GM19240 (cell line): Measurements from ENCODE around the gene SH2B3.
"Not testable (repeated sequence)": the region's sequence is repeated elsewhere in the genome, so short reads cannot be mapped to it uniquely, and the experiment has no call there.

ENCODE experiments used
- DNase-seq: peaks from one replicate; pipeline ENCODE4 v3.0.0; 2011; ENCODE audit warnings: low spot score; ENCODE audit not compliant: insufficient read length

The SH2B3 gene

DNA sequence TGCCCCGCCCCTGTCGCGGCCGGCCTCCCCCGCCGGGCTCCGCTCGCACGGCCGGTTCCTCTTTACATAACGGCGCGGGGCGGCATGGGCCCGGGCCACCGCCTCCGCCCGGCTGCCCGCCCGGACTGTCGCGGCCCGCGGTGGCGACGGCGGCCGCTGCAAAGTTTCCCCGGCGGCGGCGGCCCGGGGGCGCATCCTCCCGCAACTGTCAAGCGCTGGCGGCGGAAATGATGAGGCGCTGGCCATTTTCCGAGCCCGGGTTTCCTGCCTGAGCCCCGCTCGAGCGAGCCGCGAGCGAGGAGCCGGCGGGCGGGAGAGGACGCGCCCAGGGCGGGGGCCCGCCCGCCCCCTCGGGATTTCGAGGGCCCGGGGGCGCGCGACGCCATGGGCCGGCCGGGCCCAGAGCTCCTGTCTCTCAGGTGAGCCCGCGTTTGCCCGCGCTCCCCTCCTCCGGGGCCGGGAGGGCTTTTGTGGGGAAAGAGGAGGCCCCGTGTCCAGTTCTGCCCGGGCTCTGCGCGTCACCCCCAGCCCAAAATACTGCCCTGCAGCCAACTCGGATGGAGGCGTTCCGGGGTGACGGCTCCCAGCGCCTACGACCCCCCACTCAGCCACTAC lies at the start of gene SH2B3:
Gene SH2B3, plus strand, starts transcription at position 65 of the 615 bp plus-strand sequence. CDS start 12,223 bp downstream, outside the sequence.
- DNase-seq: no peak

DNA sequence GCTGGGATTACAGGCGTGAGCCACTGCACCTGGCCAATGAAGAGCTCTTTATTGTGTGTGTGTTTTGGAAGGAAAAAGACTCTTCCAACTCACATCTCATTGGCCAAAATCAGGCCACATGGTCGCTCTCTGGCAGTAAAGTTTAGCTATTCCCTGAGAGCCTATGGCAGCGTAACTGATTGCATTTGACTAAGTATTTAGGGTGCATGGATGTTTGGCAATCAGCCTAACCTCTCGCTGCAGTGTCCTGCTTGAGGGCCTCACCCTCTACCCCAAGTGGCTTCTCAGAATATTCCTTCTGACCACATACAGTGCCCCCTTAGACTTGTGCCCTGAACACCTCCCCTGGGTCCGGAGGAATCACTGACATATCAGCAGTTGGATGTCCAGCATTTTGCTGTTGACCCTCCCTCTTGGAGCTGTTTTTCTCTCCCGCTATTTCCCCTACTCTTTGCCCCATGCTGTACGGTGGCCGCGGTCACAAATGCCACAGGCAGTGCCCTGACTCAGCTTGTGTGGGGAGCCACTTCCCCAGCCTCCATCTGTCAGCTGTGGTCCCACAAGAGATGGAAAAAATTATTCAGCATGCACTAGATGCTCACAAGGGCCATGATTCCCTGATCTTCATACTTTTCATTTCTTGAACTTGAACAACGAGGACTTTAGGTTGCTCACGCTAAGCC lies 46.4 kb upstream of the SH2B3 start:
- DNase-seq: no peak

DNA sequence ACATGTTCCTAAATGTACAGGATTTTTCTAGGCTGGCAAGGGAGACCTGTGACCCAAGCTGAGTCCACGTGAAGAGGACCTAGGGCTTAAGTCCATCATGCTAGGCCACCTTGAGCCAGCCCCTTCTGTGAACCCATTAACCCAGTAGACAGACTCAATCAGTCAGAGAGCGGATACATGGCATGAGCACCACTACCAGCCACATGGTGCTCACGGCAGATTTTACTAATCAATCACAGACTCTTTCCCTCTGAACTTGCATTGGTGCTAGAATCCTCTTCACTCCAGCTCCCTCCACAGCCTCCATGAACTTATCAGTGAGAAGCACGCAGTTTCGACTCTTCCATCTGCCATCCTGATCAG lies 45.8 kb upstream of the SH2B3 start:
- no peak for DNase-seq

DNA sequence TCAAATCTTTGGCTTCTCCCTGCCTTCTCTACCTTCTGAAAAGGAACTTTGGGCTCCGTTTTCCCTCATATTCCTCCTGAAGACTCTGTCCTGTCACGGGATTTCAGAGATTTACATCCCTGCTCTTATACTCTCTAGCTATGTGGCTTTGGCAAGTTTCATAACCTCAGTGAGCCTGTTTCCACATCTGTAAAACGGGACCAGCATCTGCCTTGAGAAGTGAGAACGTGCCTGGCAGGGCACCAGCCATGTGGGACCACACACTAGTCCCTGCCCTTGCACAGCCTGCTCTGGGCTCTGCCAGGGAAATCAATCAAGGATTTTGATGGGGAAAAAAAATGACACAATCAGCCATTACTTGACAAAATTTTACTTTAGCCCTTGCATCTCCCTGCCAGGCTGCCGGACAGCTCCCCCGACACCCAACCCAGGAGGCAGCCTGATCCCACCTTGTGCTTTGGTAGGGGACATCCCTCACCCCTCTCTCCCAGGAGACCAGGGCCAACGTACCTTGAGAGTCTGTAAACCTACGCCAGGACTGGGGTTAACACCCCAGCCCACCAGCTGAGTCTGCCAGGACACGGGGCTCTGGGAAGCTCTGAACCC lies 45.3 kb upstream of the SH2B3 start:
- no peak for DNase-seq

DNA sequence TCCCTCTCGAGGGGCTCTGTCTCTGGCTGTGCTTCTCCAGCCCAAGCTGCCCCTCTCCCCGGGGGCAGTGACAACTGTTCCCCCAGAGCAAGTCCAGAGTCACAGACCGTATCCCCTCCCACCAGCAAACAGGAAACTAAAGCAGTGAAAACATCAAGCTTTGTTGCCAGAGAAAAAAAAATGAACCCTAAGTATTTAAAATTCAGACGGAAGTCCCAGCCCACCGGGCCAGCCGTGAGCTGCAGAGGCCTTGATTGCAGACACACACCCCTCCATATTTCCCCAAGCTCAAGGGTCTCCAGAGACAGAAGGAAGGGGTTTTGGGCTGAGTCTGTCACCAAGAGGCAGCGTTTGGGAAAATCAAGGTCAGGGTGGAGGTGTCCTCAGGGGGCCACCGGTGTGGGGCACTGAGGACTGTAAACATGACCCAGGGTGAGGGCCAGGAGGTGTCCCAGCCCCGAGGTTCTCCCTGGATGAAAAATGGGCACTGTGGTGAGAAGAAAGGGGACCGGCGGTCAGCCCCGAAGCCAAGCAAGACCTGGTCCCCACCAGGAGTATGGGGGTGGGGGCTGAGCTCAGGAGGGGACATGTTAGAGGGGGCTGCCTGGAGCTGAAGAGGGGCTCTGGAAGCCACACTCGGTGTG lies 44.5 kb upstream of the SH2B3 start:
- no peak for DNase-seq

DNA sequence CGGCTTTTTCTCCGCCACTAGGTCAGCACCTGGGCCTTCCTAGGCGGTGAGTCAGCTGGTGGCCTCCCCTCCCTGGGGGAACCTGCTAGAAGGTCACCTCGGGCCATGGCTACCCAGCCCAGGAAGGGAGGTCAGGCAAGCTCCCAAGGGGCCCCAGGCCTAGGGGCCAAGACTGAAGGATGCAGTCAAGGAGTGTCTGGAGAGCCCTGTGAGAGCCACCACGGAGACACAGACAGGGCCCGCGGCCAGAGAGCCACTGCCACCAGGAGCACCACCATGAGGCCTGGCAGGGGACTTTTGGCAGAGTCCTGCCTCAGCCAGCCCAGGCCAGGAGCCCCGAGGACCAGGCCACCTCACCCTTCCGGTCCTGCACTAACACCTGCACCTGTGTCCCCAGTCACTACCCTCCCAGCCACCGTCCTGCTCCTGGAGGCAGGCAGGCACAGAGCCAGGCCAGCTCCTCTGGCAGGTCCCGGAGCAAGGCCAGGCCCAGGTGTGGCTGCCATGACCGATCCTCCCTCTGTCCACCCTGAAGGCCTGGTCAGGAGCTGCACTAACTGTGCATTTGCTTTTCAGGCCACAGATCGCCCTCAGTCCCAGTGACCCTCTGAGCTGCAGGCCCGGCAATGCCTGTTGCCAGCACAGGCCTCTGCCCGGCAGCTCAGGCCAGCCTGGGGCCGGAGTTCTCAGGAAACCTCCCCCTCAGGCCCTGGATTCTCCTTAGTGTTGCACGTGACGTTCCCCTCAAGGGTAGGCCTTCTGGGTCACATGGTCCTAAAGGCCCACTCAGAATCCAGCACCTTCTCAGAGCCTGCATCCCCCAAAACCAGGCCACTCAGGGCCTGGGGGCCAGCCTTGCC lies 43.8 kb upstream of the SH2B3 start:
- no peak for DNase-seq

- DNase-seq: no peak
These were observed 42.8 kb upstream of the SH2B3 start for GRCh38 chr12:111362687-111363475.

DNA sequence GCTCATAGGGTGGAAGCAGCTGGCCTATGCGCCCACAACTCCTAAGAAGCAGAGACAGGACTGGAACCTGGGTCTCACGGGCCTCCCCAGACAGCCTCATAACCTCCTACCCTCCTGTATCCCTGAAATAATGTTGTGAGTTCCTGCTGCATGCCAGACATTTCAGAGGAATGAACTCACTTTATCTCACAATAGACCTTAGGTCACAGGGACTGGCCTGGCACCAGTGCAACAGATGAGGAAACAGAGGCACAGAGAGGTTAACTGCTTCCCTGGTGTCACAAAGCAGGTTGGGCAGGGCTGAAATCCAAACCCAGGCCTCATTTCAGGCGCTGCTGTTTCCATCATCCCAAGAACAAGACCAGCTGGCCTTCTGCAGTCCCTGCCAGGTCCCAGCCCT lies 42.1 kb upstream of the SH2B3 start:
- no peak for DNase-seq

- DNase-seq: no peak
These were observed 39.6 kb upstream of the SH2B3 start for GRCh38 chr12:111366075-111366474.

GRCh38 chr12:111366583-111366982 lies 39.1 kb upstream of the SH2B3 start:
- DNase-seq: no peak

DNA sequence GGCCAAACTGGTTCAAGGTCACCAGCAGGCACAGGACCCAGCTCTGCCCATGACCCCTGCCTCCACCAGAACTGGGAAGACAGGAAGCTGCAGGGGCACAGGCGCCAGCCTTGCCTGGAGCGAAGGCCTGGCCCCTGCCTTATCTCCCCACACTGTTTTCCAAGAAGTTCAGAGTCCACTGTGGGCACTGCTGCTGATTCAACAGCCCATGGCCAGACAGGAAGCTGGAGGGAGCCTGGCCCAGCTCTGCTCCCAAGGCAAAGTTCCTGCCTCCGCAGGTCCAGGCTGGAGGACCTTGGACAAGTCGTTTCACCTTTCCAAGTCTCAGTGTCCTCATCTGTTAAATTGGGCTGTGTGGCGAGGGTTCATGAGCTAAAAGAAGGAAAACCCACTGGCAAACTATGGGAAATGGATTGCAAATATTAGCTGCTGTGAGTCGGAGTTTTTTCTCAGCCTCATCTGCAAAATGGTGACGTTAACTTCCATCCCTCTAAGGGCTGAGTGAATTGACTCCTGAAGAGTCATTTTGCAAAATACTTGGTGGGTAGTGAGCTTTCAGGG lies 38.0 kb upstream of the SH2B3 start:
- DNase-seq: no peak

GRCh38 chr12:111368291-111368787 lies 37.4 kb upstream of the SH2B3 start:
- no peak for DNase-seq

DNA sequence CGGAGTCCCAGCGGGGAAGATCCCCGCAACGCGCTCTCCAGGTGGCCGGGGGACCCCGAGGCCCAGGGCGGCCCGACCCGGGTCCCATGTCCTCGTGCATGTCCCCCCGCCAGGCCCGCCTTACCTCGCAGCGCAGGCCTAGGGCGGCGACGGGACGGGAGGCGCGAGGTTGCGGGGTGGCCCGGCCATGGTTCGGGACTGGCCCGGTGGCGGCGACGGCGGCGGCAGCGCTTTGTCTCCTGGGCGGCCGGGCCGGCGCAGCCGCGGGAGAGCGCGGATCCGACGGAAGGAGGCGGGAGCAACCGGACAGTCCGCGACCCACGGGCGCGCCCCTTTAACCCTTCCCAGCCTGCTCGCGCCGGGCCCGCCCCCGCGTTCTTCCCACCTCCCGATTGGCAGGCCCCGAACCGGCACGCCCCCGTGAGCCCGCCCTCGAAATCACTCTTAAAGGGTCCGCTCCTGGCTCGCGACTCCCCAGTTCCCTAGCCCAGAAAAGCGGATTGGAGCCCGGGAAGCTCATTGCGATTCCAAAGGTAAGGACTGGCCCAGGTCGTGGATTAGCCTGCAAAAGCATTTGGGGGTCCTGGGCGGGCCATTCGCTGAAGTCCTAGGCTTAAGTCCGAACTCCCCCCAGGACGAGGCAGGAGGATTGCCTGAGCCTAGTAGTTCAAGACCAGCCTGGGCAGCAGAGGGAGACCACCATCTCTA lies 36.8 kb upstream of the SH2B3 start, which contains the start of gene PHETA1:
Gene PHETA1, minus strand, starts transcription at position 308 of the 708 bp plus-strand sequence. CDS start 5,668 bp downstream, outside the sequence.
- DNase-seq: peak; percentile 92

GRCh38 chr12:111369496-111370220 lies 36.1 kb upstream of the SH2B3 start:
- DNase-seq: no peak

DNA sequence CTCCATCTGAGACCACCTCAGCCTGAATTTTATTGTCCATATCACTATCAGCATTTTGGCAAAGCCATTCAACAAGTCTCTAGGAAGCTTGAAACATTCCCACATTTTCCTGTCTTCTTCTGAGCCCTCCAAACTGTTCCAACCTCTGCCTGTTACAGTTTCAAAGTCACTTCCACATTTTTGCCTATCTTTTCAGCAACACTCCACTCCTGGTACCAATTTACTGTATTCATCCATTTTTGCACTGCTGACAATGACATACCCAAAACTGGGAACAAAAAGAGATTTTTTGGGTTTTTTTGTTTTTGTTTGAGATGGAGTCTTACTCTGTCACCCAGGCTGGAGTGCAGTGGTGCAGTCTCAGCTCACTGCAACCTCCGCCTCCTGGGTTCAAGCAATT lies 32.5 kb upstream of the SH2B3 start:
- not testable (repeated sequence) for DNase-seq

GRCh38 chr12:111377440-111377839 lies 28.3 kb upstream of the SH2B3 start:
- DNase-seq: no peak

DNA sequence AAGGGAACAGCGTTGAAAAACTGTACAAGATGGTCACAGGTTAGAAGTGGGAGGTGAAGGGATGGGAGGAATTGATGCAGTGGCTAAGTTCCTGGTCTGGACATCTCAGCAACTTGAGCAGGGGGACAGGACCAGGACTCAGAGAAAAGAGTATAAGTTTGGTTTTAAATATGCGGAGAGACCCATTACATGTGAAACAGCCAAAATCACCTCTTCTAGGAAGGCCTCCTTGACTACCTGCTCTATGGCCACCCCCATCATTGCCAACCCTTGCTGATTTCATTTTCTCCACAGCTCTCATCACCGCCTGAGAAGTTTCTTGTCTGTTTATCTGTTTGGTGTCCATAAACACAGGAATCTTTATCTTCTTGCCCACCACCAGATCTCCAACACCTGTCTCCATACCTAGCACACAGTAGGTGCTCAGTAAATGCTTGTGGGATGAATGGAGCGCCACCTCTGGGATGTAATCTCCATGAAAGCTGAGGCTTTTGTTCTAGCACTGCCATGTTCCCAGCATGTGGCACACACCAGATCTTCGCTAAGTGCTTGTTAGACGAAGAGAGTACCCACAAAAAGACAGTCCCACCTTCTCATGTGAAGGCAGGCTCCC lies 25.7 kb upstream of the SH2B3 start:
- DNase-seq: no peak

DNA sequence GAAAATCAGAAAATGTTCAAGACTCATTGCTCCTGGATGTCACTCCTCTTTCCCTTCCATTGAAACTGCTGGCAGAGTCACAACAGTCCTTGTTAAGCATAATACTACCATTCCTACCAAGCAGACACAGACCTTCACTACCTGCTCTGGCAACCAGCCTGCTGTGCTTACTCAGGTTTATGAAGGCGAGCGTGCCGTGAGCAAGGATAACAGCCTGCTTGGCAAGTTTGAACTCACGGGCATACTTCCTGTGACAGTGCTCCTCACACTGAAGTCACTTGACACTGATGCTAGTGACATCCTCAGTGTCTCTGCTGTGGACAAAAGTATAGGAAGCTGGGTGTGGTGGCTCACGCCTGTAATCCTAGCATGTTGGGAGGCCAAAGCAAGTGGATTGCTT lies 21.1 kb upstream of the SH2B3 start:
- DNase-seq: no peak
